ENCODE results near the gene TAOK3.

DNA sequence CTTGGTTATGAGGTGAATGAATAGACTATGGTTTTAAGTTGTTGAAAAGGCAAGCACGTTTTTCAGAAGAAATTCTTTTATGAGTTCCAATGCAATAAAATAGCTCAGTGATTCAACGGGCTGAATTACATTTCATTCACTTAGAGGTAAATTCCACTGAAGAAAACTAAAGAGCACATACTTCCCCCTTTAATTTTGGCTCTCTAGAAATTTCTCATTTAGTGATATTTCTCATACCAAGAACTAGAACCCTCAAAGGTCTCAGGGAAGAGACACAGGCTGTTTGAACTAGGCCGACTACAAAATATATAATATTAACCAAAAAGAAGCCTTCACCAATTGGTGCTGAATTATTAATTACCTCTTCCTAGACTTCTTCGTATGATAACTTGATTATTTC, 68.6 kb downstream of the TAOK3 start:
- TF ChIP-seq, protein P1, sequence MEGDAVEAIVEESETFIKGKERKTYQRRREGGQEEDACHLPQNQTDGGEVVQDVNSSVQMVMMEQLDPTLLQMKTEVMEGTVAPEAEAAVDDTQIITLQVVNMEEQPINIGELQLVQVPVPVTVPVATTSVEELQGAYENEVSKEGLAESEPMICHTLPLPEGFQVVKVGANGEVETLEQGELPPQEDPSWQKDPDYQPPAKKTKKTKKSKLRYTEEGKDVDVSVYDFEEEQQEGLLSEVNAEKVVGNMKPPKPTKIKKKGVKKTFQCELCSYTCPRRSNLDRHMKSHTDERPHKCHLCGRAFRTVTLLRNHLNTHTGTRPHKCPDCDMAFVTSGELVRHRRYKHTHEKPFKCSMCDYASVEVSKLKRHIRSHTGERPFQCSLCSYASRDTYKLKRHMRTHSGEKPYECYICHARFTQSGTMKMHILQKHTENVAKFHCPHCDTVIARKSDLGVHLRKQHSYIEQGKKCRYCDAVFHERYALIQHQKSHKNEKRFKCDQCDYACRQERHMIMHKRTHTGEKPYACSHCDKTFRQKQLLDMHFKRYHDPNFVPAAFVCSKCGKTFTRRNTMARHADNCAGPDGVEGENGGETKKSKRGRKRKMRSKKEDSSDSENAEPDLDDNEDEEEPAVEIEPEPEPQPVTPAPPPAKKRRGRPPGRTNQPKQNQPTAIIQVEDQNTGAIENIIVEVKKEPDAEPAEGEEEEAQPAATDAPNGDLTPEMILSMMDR (IDR thresholded peaks at IDR 0.05), result no peak
- TF ChIP-seq POLR2A (IDR thresholded peaks at IDR 0.05), result no peak
- TF ChIP-seq POLR2AphosphoS5 (IDR thresholded peaks at IDR 0.05), result no peak

Measured in breast epithelium (tissue), 3 donors.